ENCODE results near the gene SLC7A4.
A peak's percentile ranks its signal among the peaks of the same experiment; 100 is the strongest.
"Not testable (repeated sequence)": the region's sequence is repeated elsewhere in the genome, so short reads cannot be mapped to it uniquely, and the experiment has no call there.

SLC7A4 gene

DNA sequence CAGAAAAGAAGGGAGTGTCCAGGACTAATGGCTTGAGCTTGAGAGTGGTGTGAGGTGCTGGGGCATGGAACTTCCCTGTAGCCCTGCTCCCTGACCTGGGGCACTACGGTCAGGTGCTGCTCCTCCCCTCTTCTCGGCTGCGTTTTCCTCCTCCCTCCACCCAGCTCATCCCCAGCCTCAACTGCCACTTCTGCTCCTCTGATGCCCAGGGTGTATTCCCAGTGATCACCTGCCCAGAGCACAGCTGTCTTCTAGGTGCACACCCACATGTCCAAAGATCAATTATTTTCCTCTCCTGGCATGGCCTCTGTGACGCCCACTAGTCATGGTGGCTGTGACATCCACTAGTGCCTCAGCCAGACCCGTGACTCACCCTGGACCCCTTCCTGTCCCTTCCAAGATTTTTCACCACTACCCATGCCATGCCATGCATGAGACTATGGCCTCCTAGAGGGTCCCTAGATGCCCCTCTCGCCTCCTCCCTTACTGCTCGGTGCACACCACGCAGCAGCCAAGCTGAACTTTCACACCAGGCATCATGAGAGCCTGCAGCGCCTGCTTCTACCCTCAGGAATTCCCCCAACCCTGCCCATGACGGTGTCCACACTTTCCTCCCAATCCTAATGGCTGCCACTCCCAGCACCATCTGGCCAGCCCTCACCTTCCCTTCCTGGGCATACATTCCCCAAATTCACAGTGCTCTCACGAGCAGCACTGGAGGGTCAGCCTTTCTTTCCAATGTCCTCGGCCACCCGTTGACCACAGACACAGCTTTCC is 15.5 kb downstream of the SLC7A4 start:
- no peak for DNase-seq (ENCODE audit: low read depth)

DNA sequence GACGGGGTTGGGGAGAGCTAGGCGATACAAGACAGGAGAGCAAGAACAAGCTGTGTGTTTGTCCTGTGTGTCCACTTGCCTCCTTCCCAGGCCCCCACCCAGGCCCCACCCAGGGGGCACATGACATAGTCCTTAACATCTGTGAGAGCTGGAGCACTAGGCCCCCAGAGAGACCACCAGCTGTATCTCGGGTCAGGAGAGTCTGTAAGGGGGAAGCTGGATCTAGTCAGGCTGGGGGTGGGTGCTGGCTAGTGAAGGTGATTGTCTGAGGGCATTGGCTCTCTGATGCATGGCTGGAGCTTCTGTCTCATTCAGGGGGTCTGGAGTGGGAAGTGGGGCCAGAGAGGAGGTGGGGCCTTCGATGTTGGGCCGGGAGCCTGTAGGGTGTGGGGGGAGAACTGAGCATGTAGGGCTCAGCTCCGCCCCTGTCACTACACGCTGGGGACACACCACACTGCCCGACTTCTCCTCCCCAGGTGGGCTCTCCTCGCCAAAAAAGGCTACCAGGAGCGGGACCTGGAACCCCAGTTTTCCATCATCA is 16.8 kb downstream of the SLC7A4 start:
- DNase-seq (ENCODE audit: low read depth): no peak

- DNase-seq (ENCODE audit: low read depth): no peak
These were observed 17.5 kb downstream of the SLC7A4 start, which contains the start of gene P2RX6 for GRCh38 chr22:21014726-21015465. Gene P2RX6, plus strand, starts transcription at chr22:21015165. Its CDS starts 10 bp downstream, at chr22:21015175.

- peak; percentile 88 for DNase-seq (ENCODE audit: low read depth)
These were observed 18.1 kb downstream of the SLC7A4 start for GRCh38 chr22:21014202-21014725.

DNA sequence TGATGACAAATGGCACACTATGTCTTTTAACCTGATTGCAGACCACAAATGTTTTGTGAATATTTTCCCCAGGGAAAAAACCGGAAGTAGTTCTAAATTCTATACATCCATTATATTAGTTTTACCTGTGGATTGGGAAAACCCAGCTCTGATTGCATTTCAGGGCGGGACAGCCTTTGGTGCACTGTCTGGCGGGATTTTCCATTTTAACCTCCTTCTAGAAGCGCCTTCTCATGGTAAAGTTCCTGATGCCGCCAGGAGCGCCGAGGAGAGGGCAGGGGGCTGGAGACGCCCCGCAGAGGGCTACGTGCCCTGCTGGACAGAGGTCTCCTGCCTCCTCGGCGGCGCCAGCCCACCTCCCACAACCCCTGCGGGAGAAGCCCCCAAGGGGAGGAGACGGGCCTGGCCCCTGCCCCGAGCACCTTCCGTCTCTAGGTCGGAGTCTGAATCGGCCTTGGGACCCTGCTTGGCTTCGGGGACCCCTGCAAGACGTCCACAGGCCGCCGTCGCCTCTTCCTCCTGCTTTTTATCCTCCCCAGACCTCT is 18.6 kb downstream of the SLC7A4 start:
- DNase-seq (ENCODE audit: low read depth): no peak

- no peak for DNase-seq (ENCODE audit: low read depth)
These were observed 19.6 kb downstream of the SLC7A4 start for GRCh38 chr22:21012446-21013407.

- no peak for DNase-seq (ENCODE audit: low read depth)
These were observed 21.8 kb downstream of the SLC7A4 start for GRCh38 chr22:21010426-21011113.

DNA sequence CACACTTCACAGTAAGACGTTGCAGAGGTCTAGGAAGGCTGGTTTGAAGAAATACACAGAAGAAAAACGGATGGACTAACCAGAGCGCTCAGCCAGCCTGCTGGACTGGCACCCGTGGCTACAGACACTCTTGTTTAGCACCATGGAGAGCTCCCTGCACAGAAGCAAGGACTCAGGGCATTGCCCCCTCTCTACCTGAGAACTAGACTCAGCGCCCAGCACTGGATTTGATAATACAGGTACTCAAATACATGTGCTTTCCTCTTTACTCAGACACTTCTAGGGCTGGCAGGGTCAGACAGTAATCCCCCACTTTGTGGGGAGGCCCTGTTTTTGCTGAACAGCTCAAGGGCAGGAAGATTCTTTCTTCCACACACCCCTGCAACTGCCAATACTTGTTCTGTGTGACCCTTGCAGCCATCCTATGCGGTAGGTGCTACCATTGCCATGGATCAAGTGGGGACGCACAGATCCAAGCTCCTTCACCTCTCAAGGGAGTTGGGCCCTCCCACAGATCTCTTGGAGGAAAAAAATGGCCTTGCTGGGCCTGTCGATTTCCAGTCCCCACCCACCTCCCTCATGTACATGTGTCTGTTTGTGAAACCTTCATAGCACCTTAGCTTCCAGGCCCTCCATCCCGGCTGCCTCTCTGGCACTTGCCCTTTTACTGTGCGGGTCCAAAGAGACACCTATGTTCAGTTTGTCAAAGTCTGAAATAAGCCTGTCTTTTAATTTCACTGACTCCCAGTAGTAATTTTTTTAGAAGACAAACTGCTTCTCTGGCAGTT is 22.5 kb downstream of the SLC7A4 start:
- DNase-seq (ENCODE audit: low read depth): no peak

DNA sequence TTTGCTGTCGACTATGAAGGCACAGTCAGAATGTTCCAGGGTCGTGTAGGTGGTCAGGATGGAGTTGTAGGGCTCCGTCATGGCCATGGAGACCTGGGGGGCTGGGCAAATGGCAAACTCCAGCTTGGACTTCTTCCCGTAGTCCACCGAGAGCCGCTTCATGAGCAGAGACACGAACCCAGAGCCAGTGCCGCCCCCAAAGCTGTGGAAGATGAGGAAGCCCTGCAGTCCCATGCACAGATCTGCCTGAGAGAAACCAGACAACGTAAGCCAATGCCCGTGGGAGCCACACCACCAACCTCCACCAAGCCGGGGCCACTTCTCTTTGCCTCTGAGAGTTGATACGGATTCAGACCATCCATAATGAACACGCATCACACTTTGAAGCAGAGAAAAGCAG is 23.2 kb downstream of the SLC7A4 start:
- DNase-seq (ENCODE audit: low read depth): not testable (repeated sequence)

GRCh38 chr22:21003782-21004181 is 28.6 kb downstream of the SLC7A4 start:
- no peak for DNase-seq (ENCODE audit: low read depth)

DNA sequence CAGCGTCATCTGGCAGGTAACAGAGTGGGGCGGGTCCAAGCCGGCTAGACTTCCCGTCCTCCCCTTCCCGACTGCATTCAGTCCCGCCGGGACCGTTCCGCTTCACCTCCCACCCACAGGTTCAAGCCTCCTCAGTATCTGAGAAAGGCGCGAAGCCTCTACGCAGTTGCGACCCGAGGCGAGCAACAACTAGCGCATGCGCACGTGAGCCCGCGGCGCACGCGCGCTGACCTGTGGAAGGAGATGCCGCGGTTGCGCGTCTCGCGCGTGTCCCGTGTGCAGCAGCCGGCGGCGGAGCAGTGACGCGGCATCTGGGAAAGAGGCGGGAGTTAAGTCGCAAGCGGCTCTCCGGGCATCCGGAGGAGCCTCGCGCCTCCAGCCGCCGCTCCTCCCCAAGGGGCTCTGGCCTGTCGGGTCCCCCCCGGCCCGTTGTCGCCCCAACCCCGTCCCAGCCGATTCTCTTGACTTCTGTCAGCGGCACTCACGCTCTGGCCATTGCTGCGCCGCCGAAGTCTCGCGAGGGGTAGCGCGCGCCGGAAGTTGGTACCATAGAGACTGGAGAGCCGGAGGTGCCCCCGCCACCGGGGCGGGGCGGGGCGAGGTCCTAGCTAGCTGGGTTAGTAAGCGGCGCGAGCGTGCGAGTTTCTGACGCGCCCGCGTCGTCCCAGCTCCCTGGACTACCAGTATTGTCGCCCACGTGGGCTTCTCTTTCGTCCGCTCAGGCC is 30.6 kb downstream of the SLC7A4 start, which contains the start of gene THAP7:
Gene THAP7 (minus strand): TSS at position 518 of the 725 bp plus-strand sequence. CDS start 207 bp downstream, at position 311.
- DNase-seq (ENCODE audit: low read depth): peak; percentile 96

- no peak for DNase-seq (ENCODE audit: low read depth)
These were observed 31.3 kb downstream of the SLC7A4 start for GRCh38 chr22:21000987-21001600.

GRCh38 chr22:21000207-21000986 is 32.0 kb downstream of the SLC7A4 start:
- no peak for DNase-seq (ENCODE audit: low read depth)

DNA sequence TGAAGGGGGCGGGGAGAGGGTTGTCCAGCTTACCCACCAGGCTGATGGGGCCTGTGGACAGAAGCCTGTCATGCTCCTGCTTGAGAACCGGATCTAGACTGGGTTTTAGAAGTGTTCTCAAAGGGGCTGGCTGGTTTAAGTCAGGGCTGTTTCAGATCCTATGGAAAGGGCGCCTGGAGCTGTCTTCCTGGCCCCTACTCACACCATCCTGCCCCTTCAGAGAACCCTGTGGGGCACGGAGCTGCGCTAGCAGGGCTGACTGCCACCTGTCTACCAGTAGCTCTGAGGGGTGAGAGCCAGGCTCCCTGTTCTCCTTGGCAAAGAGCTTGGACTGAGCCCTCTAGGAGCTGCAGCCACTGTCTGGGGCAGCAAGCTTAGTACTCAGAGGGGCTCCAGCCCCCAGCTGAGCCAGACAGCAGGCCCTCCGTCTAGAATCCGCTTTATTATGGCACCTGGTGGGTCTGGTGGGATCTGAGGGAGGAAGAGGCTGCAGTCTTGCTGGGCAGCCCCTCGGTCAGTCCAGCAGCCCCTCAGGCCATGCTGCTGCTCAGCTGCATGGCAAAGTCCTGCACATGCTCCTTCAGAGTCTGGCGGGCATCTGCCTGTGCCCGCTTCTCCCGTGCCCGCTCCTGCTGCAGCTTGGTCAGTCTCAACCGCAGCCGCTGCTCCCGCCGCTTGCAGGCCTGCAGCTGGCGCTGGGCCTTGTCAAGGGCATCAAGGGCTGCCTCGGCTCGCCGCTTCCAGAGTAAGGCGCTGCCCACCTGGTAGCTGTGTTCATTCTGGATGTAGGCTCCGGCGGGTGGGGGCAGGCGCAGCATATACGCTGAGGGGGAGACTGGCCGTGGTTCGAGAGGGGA is 32.8 kb downstream of the SLC7A4 start:
- no peak for DNase-seq (ENCODE audit: low read depth)

DNA sequence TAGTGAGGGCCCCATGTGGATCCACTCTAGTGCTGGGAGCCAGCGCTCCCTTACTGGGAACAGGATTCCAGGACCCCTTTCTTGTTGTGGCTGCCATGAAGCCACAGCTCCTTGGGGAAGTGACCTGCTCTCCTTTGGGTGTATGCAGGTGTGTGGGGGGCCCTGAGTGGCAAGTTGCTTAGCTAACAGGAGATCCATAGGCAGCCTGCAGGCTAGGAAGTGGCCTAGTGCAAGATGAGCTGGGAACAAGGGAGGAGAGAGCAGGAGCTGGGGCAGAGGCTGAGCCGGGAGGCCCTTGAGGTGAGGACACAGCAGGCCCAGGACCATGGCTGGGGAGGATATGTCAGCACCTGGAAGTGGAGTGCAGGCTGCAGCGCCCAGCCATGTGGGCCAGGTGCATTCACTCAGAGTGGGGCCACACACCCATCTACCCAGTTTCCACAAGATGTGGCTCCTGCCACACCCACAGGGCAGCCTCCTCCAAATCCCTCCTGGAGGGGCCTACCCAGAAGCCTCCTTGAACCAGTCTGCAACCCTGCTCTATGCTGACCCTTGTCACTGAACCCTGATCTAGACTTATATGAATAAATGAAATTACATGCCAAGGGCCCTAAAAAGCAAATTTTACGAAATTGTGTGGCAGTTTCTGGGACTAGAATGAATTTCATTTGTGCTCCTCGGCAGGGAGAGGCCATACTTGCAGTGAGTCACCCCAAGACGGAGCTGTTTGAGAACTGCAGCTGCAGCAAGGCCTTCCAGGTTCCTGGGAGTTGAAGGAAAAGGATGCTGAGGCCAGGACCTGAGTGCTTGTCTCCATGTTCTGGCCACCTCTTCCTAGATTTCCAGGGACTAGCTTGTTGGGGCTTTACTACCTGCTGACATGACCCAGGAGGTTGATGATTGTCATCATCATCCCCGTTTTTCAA is 33.7 kb downstream of the SLC7A4 start:
- no peak for DNase-seq (ENCODE audit: low read depth)
